HT-29 (cell line): ENCODE measurements around the gene ZNF383. TPM values are rescaled to one million over a fixed set of nuclear protein-coding genes. Genes with fewer than 3 reads are reported as not detected.
"Not testable (repeated sequence)": the region's sequence is repeated elsewhere in the genome, so short reads cannot be mapped to it uniquely, and the experiment has no call there.

Source experiments
- DNase-seq: peaks from one replicate; pipeline ENCODE4 v3.0.0-alpha.2; 2015; ENCODE audit warnings: low spot score
- total RNA-seq: library from RNA; depleted of rRNA; stranded (reverse); fragments of >200 nt; shearing (Covaris generic); gene quantifications from 2 replicates; pipeline ENCODE4 v1.2.3, GENCODE V29; 2014; rRNA removed

ZNF383 gene
- total RNA-seq, 1 experiment from 2014 or later: 2.3 TPM

- DNase-seq: not testable (repeated sequence)
Measured at GRCh38 chr19:37292998-37293939, 75.3 kb downstream of the ZNF383 start.

GRCh38 chr19:37294246-37294645, 76.2 kb downstream of the ZNF383 start:
- DNase-seq: not testable (repeated sequence)

Other genes starting within 250 kb of the ZNF383 start
- 0.18 TPM in 1 of 2 replicates, not detected in the other for gene ZNF420, start 139.8 kb upstream of the ZNF383 start, total RNA-seq
- 0.16 and 3.7 TPM in 2 replicates for gene ZNF585A, start 45.5 kb upstream of the ZNF383 start, total RNA-seq
- gene ZNF585B, start 7.7 kb upstream of the ZNF383 start, total RNA-seq: 3.7 and 4.3 TPM in 2 replicates
- gene ZNF527, start 152.9 kb downstream of the ZNF383 start, total RNA-seq: 0.28 and 1.4 TPM in 2 replicates
- 0.05 TPM in 1 of 2 replicates, not detected in the other for gene ZNF569, start 249.2 kb downstream of the ZNF383 start, total RNA-seq